Islet precursor cell (in vitro differentiated cells): ENCODE measurements around the gene MARCHF9.
"Not testable (repeated sequence)": the region's sequence is repeated elsewhere in the genome, so short reads cannot be mapped to it uniquely, and the experiment has no call there.

Experiments
- DNase-seq: peaks from one replicate; pipeline ENCODE4 v3.0.0-alpha.2; 2018

Gene MARCHF9

GRCh38 chr12:57772429-57773322 lies 17.8 kb downstream of the MARCHF9 start, which contains the start of gene EEF1AKMT3:
Gene EEF1AKMT3, plus strand, starts transcription at chr12:57772614. Its CDS starts 111 bp downstream, at chr12:57772725.
- DNase-seq, result peak; percentile 90

- DNase-seq, result not testable (repeated sequence)
Observed at GRCh38 chr12:57774634-57775033, 19.7 kb downstream of the MARCHF9 start.

- no peak for DNase-seq
Observed at GRCh38 chr12:57775044-57775443, 20.1 kb downstream of the MARCHF9 start.

- DNase-seq, result no peak
Observed at GRCh38 chr12:57775563-57776246, 20.8 kb downstream of the MARCHF9 start.

- DNase-seq, result no peak
Observed at GRCh38 chr12:57776247-57776587, 21.3 kb downstream of the MARCHF9 start.

GRCh38 chr12:57777367-57777766 lies 22.5 kb downstream of the MARCHF9 start:
- DNase-seq, result no peak

GRCh38 chr12:57777911-57778310 lies 23.0 kb downstream of the MARCHF9 start:
- no peak for DNase-seq

GRCh38 chr12:57779736-57780135 lies 24.8 kb downstream of the MARCHF9 start:
- DNase-seq, result no peak

- DNase-seq, result no peak
Observed at GRCh38 chr12:57780284-57780897, 25.5 kb downstream of the MARCHF9 start.

- no peak for DNase-seq
Observed at GRCh38 chr12:57781244-57781643, 26.3 kb downstream of the MARCHF9 start.

- DNase-seq, result no peak
Observed at GRCh38 chr12:57781801-57782200, 26.9 kb downstream of the MARCHF9 start.

GRCh38 chr12:57782243-57782607 lies 27.3 kb downstream of the MARCHF9 start:
- DNase-seq, result no peak

- DNase-seq, result peak; percentile 97
Observed at GRCh38 chr12:57782608-57783465, 27.9 kb downstream of the MARCHF9 start, which contains the start of gene TSFM. Gene TSFM, plus strand, starts transcription at chr12:57782787. Its CDS starts 15 bp downstream, at chr12:57782802.

- DNase-seq, result no peak
Observed at GRCh38 chr12:57783466-57783801, 28.5 kb downstream of the MARCHF9 start.

- no peak for DNase-seq
Observed at GRCh38 chr12:57783861-57784260, 29.0 kb downstream of the MARCHF9 start.

- DNase-seq, result no peak
Observed at GRCh38 chr12:57793920-57794319, 39.0 kb downstream of the MARCHF9 start.

GRCh38 chr12:57795354-57795753 lies 40.5 kb downstream of the MARCHF9 start:
- no peak for DNase-seq

- no peak for DNase-seq
Observed at GRCh38 chr12:57796996-57797395, 42.1 kb downstream of the MARCHF9 start.

GRCh38 chr12:57797933-57798332 lies 43.0 kb downstream of the MARCHF9 start:
- DNase-seq, result no peak

- no peak for DNase-seq
Observed at GRCh38 chr12:57800965-57801364, 46.1 kb downstream of the MARCHF9 start.

- peak; percentile 22 for DNase-seq
Observed at GRCh38 chr12:57802607-57803006, 47.7 kb downstream of the MARCHF9 start.

GRCh38 chr12:57803319-57803893 lies 48.5 kb downstream of the MARCHF9 start:
- DNase-seq, result peak; percentile 79
